ENCODE data around the gene HOXA3. TPM values are rescaled to one million over a fixed set of nuclear protein-coding genes. Genes with fewer than 3 reads are reported as not detected.

Gene HOXA3
- total and polyA plus RNA-seq, 2 of the 13 experiments (the other 11 are each of a cell fraction or from before 2014, with no cell fraction given): 2.9 to 4.6 TPM

DNA sequence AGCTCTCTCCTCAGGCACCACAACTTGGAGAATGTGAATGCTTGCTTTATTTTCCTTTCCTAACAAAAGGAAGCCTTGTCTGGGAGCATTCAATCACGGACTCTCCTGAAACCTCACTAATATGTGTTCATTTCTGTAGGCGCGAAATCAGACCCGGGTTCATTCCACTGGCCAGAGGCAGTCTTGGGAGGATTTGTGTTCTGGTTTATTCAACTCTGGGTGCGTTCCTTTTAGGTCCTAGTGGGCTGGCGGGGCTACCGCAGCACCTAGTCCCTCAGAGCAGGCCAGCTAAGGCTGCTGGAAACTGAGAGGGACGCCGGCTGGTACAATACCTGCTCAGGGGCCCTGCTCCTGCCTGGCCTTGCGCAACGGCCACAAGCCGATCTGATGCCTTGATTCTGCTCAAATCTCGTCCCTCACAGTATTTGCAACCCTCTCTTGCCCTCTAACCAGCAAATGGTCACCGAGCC, 29.3 kb downstream of the HOXA3 start (continued):
- TF ChIP-seq, protein P1, sequence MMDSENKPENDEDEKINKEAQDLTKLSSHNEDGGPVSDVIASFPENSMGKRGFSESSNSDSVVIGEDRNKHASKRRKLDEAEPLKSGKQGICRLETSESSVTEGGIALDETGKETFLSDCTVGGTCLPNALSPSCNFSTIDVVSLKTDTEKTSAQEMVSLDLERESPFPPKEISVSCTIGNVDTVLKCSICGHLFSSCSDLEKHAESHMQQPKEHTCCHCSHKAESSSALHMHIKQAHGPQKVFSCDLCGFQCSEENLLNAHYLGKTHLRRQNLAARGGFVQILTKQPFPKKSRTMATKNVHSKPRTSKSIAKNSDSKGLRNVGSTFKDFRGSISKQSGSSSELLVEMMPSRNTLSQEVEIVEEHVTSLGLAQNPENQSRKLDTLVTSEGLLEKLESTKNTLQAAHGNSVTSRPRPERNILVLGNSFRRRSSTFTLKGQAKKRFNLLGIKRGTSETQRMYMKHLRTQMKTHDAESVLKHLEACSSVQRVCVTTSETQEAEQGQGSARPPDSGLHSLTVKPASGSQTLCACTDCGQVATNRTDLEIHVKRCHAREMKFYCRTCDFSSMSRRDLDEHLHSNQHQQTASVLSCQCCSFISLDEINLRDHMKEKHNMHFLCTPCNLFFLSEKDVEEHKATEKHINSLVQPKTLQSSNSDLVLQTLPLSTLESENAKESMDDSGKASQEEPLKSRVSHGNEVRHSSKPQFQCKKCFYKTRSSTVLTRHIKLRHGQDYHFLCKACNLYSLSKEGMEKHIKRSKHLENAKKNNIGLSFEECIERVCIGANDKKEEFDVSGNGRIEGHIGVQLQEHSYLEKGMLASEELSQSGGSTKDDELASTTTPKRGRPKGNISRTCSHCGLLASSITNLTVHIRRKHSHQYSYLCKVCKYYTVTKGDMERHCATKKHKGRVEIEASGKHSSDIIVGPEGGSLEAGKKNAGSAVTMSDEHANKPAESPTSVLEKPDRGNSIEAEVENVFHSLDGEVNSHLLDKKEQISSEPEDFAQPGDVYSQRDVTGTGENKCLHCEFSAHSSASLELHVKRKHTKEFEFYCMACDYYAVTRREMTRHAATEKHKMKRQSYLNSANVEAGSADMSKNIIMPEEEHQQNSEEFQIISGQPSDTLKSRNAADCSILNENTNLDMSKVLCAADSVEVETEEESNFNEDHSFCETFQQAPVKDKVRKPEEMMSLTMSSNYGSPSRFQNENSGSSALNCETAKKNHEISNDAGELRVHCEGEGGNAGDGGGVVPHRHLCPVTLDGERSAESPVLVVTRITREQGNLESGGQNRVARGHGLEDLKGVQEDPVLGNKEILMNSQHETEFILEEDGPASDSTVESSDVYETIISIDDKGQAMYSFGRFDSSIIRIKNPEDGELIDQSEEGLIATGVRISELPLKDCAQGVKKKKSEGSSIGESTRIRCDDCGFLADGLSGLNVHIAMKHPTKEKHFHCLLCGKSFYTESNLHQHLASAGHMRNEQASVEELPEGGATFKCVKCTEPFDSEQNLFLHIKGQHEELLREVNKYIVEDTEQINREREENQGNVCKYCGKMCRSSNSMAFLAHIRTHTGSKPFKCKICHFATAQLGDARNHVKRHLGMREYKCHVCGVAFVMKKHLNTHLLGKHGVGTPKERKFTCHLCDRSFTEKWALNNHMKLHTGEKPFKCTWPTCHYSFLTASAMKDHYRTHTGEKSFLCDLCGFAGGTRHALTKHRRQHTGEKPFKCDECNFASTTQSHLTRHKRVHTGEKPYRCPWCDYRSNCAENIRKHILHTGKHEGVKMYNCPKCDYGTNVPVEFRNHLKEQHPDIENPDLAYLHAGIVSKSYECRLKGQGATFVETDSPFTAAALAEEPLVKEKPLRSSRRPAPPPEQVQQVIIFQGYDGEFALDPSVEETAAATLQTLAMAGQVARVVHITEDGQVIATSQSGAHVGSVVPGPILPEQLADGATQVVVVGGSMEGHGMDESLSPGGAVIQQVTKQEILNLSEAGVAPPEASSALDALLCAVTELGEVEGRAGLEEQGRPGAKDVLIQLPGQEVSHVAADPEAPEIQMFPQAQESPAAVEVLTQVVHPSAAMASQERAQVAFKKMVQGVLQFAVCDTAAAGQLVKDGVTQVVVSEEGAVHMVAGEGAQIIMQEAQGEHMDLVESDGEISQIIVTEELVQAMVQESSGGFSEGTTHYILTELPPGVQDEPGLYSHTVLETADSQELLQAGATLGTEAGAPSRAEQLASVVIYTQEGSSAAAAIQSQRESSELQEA (CRISPR knock-in tag; IDR thresholded peaks at IDR 0.05; ENCODE audit: not compliant biosample characterization): no peak
- TF ChIP-seq, protein P2, sequence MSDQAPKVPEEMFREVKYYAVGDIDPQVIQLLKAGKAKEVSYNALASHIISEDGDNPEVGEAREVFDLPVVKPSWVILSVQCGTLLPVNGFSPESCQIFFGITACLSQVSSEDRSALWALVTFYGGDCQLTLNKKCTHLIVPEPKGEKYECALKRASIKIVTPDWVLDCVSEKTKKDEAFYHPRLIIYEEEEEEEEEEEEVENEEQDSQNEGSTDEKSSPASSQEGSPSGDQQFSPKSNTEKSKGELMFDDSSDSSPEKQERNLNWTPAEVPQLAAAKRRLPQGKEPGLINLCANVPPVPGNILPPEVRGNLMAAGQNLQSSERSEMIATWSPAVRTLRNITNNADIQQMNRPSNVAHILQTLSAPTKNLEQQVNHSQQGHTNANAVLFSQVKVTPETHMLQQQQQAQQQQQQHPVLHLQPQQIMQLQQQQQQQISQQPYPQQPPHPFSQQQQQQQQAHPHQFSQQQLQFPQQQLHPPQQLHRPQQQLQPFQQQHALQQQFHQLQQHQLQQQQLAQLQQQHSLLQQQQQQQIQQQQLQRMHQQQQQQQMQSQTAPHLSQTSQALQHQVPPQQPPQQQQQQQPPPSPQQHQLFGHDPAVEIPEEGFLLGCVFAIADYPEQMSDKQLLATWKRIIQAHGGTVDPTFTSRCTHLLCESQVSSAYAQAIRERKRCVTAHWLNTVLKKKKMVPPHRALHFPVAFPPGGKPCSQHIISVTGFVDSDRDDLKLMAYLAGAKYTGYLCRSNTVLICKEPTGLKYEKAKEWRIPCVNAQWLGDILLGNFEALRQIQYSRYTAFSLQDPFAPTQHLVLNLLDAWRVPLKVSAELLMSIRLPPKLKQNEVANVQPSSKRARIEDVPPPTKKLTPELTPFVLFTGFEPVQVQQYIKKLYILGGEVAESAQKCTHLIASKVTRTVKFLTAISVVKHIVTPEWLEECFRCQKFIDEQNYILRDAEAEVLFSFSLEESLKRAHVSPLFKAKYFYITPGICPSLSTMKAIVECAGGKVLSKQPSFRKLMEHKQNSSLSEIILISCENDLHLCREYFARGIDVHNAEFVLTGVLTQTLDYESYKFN (CRISPR knock-in tag; conservative IDR thresholded peaks at IDR 0.05): no peak
- TF ChIP-seq TRIM24 (CRISPR knock-in tag; IDR thresholded peaks at IDR 0.05): no peak
- TF ChIP-seq KAT2B (IDR thresholded peaks at IDR 0.05; ENCODE audit: borderline replicate concordance, low read depth, low read length): no peak
- TF ChIP-seq TEAD3 (CRISPR knock-in tag; optimal IDR thresholded peaks at IDR 0.05; ENCODE audit: borderline replicate concordance): peak; percentile 21
- TF ChIP-seq ZNF878 (CRISPR knock-in tag; IDR thresholded peaks at IDR 0.05): no peak
- TF ChIP-seq SOX5 (CRISPR knock-in tag; IDR thresholded peaks at IDR 0.05; ENCODE audit: borderline replicate concordance): no peak
- TF ChIP-seq ZNF788 (CRISPR knock-in tag; IDR thresholded peaks at IDR 0.05; ENCODE audit: borderline replicate concordance): no peak
- TF ChIP-seq MIER3 (CRISPR knock-in tag; IDR thresholded peaks at IDR 0.05; ENCODE audit: borderline replicate concordance): peak; percentile 29; the same call in 1 of the 2 replicates
- TF ChIP-seq, protein P3, sequence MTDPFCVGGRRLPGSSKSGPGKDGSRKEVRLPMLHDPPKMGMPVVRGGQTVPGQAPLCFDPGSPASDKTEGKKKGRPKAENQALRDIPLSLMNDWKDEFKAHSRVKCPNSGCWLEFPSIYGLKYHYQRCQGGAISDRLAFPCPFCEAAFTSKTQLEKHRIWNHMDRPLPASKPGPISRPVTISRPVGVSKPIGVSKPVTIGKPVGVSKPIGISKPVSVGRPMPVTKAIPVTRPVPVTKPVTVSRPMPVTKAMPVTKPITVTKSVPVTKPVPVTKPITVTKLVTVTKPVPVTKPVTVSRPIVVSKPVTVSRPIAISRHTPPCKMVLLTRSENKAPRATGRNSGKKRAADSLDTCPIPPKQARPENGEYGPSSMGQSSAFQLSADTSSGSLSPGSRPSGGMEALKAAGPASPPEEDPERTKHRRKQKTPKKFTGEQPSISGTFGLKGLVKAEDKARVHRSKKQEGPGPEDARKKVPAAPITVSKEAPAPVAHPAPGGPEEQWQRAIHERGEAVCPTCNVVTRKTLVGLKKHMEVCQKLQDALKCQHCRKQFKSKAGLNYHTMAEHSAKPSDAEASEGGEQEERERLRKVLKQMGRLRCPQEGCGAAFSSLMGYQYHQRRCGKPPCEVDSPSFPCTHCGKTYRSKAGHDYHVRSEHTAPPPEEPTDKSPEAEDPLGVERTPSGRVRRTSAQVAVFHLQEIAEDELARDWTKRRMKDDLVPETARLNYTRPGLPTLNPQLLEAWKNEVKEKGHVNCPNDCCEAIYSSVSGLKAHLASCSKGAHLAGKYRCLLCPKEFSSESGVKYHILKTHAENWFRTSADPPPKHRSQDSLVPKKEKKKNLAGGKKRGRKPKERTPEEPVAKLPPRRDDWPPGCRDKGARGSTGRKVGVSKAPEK (CRISPR knock-in tag; IDR thresholded peaks at IDR 0.05; ENCODE audit: borderline replicate concordance): no peak
- peak; percentile 18; the same call in 1 of the 2 replicates for TF ChIP-seq KDM2A (CRISPR knock-in tag; IDR thresholded peaks at IDR 0.05; ENCODE audit: borderline replicate concordance, low read depth)
- TF ChIP-seq POLR2A (IDR thresholded peaks at IDR 0.05; ENCODE audit: insufficient read depth in 1 of 2, low read depth in 2 of 2, low read length in 2 of 2): peak; percentile 35 to 37; a peak in 3 of 4 replicates
- no peak for TF ChIP-seq NCOR1 (IDR thresholded peaks at IDR 0.05; ENCODE audit: borderline replicate concordance, low read length)
- TF ChIP-seq ZNF260 (CRISPR knock-in tag; IDR thresholded peaks at IDR 0.05; ENCODE audit: borderline replicate concordance, low read depth): no peak
- TF ChIP-seq ZNF317 (CRISPR knock-in tag; IDR thresholded peaks at IDR 0.05): no peak

Data from HepG2 (cell line).